NCI-H1930 (cell line): ENCODE results near the gene GPC5.

ENCODE experiments used
- DNase-seq, 2 experiments: peaks; one replicate each; lab custom pipeline; 2025; lab: John Stamatoyannopoulos, UW

The GPC5 gene

DNA sequence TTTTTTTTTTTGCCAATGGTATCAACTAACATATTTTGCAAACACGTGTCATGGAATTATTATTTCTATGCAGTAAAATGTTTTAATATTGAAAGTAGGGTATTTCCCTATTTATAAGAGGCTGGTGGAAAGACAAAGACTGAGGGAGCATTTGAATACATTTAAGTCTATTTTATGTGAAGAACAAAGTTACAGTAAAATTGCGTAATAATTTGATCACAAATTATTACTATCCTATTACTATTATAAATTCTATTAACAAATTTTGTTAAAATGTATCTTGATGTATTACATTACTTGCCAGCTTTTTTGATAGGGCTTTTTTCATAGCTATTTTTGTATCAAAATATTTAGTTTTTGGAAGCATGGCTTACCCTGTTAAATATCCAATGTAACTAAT, 58.4 kb downstream of the GPC5 start:
- DNase-seq = no peak

DNA sequence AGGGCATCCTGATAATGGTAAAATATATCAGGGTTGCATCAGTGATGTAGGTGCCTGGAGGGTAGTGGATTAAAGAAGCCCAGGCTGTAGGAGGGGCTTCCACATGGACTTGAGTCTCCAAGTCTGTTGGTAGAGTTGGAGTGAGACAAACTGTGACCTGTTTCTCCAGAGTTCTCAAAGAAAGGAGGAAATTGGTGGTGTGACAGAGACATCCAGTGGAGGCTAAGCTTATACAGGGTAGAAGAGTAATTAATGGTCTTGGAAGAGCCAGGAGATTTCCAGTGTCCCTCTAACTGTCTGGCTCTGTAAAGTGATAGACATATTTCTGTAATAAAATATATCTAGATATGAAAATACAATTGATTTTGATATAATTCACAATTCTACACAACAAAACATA, 61.1 kb downstream of the GPC5 start:
- DNase-seq = no peak

DNA sequence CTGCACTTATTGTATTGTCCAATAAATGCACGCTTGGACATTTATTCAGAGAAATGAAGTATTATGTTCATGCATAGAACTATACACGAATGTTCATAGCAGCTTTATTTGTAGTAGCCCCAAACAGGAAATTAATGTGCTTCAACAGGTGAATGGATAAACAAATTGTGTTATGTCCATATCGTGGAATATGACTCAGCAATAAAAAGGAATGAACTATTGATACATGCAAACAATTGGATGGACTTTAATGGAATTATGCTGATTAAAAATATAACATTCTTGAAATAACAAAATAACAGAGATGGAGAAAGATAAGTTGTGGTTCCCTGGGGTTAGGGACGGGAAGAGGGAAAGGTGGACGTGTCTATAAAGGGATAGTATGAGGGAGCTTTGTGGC, 65.9 kb downstream of the GPC5 start:
- DNase-seq = no peak

DNA sequence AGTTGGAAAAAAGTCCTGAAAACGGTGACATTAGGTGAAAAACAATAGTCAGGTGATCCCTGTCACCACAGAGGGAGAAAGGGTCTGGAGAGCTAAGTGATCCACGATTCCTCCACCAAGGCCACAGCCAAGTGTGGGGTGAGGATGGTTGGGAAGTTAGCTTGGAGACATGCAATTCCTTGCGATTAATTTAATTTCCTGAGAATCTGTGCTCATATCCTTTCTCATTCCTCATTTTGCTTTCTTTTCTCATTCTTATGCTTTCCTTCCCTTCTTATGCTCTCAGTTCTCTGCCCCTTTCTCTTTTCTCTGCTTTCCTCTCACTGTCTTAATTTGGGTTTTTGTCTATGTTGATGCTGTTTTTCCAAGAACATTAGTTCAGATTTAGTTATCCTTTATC, 68.8 kb downstream of the GPC5 start:
- DNase-seq = no peak

DNA sequence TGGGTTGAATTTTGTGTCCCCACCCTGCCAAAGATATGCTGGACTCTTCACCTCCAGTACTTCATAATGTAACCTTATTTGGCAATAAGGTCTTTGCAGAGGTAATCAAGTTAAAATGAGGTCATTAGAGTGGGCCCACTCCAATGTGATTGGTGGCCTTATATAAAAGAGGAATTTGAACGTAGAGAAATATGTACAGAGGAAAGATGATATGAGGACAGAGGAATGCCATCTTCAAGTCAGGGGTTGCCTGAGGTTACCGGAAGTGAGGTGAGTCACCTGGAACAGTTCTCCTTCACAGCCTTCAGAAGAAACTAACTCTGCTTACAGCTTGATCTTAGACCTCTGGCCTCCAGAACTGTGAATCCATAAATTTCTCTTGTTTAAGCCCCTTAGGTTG, 69.9 kb downstream of the GPC5 start:
- no peak for DNase-seq

DNA sequence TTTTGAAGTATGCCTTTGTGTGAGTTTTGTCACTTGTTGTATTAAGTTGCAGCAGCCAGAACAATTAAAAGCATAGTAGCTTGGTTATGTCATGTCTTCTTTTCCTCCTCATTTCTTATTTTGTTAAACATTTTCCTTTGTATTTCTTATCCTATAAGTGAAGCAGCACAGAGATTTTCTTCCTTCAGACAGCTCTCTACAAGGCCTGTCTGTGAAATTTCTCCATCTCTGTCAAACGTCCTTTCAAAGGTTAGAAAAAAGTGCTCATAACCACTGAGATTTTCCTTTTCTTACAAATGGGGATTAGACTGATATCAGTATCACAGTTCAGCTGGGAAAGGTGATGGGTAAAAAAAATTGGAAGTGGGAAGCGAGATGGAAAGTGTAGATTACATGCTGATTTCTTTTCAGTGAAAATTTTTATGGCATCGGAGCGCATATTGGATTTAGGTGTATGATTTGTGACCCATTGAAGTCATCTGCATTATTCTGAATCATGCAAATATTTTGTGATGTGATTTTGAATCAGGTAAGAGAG, 71.7 kb downstream of the GPC5 start:
- no peak for DNase-seq

DNA sequence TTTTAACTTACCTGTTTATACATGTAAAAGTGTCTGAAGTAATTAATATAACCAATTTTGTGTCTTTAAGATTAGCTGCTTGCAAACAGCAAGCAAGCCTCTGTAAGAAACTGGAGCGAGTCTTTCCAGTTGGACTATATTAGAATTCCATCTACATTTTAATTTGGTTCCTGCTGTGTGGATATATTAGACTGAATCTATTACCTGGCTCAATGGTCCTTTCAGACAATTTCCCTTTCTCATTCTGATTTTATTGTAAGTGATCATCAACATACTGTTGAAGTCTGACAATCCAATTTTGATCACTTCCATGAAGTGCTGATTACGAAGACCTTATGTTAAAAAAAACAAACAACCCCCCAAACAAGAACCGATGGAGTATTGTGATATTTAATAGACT, 72.3 kb downstream of the GPC5 start:
- DNase-seq = no peak

DNA sequence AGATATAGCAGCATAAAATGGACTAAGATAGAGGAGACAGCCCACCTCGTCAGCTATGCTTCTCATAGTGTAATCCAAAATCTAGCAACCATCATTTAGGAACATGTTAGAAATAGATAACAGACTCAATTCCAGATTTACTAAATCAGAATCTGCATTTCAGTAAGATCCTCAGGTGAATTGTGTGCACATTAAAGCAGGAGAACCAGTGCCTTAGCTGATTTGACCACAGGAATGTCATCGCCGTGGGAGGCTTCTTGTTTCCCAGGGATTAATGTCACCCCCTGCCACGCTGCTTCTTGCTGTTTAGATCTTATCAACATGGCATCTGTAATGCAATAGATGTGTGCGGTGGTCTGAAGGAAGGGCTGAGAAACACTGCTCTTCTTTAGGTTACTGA, 84.0 kb downstream of the GPC5 start:
- DNase-seq = no peak

DNA sequence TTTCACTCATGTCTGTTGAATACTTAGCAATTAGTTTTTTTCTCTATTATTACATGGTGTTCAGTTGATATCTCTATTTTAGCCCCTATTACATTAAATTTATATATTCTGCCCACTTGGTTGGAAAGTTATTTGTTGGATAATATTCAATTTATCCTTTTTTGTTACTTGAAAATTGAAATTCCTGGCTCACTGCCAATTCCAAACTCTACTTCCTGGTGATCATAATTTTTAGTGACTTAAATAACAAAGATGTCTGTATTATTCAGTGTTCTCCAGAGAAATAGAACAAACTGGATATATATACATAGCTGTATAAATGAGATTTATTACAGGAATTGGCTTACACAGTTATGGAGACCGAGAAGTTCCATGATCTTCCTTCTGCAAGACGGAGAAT, 93.6 kb downstream of the GPC5 start:
- DNase-seq = no peak

DNA sequence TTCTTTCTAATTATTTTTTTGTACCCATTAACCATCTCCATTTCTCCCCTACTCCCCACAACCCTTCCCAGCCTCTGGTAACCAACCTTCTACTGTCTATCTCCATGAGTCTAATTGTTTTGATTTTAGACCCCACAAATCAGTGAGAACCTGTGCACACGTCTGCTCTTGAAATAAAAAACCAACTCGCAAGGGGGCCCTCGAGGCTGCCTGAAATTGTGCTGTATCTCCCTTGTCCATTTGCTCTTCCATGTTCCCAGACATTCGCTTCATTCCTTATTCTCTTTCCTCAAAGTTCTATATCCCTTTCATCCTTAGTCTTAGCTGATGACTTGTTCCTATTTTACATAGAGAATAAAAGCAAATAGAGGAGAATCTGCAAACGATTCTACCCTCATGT, 95.0 kb downstream of the GPC5 start:
- DNase-seq = no peak

DNA sequence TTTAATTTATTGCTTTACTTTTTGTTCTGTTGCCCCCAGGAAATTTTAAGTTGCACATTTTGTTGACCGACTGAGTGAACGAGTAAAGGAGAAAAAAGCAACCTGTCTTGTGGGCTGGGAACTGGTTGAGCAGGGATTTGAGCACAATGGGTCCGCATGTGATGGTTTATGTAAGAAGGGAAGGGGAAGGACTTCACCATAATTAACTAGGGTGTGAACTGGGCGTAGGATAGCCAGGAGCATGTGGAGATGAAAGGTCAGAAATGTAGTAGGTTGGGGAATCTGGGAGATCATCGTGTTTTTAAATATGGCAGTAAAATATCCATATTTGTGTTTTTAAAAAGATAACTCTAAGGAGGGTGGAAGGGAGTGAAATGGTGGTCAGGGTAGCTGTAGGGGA, 99.9 kb downstream of the GPC5 start:
- no peak for DNase-seq

DNA sequence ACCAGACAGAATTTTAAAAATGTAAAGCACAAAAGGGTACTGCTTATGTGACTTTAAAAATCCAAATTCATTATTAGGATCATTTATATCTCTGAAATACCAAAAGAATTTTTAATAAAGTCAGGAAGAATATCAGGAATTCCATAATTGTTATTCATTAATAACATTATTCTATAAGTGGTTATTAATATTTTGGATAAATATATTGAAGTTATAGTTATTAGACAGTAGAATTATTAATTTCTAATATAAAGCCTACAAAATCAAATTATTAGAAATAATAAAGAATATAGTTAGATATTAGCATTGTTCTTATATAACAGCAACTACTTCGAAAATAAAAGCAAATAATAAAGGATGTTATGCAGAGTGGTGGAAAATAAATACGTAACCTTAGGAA, 105.8 kb downstream of the GPC5 start:
- no peak for DNase-seq

DNA sequence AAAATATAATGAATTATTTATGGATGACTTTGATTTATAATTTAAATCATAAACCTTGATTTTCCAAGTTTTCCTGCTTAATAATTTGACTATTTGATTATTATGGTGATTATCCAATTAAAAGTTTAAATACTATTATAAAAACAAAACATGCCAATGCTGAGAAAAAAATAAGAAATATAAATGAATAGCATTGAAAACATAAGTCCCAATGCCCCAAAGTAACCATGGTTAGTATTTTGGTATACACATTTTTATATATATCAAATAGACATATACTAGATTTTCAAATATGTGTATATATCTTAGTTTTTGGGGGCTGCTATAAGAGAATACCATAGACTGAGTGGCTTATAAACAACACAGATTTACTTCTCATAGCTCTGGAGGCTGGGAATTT, 108.3 kb downstream of the GPC5 start:
- no peak for DNase-seq

DNA sequence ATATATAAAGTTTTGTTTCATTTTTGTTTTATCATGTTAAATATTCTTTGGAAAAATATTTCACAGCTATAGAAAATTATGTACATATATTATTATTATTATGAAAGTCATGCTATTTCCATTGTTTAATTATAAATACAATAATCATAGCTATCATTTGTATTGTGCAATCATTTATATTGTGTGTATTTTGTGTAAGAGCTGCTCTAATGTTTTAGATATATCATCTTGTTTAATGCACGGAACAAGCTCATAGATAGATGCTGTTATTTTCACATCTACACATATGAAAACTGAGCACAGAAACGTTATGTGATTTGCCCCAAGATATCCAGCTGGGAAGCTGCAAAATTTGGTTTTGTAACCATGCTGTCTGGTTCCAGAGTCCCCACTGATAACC, 111.6 kb downstream of the GPC5 start:
- no peak for DNase-seq

DNA sequence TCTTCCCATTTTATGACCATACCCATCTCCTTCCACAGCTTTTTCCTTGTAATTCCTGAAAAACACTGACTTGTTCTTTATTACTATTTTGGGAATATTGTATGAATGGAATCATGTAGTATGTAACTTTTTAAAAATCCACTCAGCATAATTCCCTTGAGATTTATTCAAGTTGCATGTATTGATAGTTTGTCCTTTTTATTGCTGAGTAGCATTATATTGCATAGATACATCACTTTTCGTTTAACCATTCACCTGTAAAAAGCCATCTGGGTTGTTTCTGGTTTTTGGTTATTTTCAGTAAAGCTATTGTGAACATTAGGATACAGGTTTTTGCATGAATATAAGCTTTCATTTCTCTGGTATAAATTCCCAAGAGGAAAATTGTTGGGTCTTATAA, 115.4 kb downstream of the GPC5 start:
- no peak for DNase-seq

DNA sequence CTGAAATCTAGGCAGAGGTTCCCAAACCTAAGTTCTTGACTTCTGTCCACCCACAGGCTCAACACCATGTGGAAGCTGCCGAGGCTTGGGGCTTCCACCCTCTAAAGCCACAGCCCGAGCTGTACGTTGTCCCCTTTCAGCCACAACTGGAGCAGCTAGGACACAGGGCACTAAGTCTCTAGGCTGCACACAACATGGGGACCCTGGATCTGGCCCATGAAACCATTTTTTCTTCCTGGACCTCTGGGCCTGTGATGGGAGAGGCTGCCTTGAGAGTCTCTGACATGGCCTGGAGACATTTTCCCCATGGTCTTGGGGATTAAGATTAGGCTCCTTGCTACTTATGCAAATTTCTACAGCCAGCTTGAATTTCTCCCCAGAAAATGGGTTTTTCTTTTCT, 118.4 kb downstream of the GPC5 start:
- DNase-seq = no peak

DNA sequence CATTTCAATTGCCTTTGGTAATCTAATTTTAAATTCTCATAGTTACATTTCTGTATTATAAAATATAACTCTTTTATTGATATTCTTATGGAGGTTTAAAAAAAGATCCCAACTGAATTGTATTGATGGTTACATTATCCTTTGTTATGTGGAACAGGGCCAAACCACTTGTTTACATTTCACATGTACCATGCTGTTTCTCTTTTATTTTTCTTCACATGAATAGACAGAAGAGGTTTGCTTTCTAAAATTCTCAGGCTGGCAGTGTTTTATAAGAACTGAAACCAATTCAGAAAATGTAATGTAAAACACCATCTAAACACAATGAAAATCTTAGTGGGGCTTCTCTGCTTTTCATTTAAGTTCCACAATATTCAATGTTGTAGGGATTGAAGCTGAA, 122.5 kb downstream of the GPC5 start:
- DNase-seq = no peak

DNA sequence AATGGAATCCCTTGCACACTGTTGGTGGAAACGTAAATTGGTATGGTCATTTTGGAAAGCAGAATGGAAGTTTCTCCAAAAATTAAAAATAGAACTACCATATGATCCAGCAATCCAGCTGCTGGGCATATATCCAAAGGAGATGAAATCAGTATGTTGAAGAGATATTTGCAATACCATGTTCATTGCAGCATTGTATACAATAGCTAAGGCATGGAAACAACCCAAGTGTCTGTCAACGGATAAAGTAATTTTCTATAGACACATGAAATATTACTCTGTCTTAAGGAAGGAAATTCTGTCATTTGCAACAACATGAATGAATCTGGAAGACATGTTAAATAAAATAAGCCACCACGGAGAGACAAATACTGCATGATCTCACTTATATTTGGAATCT, 124.7 kb downstream of the GPC5 start:
- DNase-seq = no peak

DNA sequence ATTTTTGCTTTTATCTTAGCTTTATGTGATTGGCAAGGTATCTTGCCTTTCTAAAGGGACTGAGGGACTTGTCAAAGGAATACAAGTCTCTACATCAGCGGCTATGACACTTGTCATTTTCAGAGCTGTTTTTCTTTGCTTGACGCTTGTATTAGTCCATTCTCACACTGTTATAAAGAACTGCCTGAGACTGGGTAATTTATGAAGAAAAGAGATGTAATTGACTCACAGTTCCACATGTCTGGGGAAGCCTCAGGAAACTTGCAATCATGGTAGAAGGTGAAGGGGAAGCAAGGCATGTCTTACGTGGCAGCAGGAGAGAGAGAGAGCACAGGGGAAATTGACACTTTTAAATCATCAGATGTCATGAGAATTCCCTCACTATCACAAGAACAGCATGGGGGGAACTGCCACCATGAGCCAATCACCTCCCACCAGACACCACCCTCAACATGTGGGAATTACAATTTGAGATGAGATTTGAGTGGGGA, 128.2 kb downstream of the GPC5 start:
- no peak for DNase-seq

DNA sequence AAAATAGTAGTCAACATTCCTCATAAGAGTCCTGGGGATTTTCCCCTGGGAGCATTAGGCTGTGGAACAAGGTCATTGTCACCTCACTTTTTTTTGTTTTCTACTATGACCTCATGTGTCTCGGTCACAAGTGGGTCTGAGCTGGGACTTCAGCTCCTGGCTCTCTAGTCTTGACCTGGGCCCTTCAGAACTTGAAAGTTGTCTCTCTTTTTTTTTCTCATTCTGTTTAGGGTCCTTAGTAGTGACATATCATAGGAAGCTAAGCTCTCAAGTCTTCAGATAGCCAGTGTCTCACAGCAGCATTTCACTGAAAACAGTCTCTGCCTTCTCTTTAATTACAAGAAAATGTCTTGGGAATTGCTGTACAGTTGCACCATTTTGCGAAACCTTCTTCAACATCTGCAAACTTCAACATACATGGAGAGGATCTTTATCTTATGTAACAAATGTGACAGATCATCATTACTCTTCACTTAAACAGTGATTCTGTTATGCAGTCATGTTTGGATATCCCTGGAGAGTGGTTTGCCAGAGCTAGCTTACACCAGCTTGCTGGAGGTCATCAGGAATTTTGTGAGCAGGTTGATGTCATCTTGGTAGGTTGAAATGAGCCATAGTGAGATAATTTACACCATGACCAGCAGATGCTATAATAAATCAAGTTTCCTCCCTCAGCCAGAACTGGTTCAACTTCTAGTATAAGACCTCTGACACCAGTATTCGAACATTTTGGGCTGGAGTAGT, 131.5 kb downstream of the GPC5 start:
- no peak for DNase-seq

DNA sequence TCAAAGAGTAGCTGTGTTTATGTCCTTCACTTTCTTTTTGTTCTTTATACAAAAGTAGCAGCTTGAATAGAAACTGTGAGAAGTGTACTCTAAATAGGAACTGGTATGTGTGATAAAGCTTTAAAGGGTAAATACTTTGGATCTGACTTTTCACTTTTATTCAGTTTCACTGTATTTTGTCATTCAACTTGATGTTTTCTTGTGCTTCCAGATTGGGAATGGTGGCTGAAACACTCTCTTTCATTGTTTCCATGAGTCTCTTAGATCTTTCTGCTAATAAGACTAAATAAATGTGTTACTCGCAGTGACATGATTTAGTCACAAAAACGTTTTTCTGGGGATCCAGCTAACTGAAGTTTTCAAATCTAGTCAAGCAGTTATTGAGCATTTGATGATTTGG, 133.2 kb downstream of the GPC5 start:
- no peak for DNase-seq

DNA sequence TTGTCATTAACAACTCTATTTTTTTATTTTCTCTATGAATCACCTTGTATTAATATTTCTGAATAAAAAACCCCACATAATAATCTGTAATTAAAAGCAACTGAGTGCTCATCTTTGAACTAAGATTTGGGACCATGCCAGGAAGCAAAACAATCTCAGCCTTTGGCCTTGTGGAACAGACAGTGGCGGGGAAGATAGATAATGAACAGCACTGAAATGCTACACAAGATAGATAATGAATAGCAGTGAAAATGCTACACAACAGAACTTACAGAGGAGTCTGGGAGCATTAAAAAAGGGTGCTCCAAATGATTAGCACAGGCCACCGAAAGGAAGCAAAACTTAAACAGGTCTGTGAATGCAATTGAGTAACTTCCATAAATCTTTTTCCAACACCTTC, 134.9 kb downstream of the GPC5 start:
- no peak for DNase-seq

DNA sequence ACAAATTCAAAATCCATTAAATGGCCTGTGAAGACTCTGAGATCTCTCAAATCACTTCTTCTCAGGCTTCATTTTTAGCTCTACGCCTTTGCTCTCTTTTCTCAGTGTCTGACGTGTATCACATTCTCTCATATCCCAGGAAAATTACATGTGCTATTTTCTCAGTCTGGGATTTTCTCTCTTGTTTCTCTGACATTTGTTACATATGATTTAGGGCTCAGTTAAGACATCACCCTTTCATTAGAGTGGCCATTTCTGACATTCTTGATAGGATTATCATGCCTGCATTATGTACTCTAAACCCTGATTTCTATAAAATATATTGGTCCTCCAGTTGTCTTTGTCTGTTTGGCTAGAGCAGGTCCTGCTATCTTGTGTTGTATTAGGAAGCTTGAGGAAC, 136.6 kb downstream of the GPC5 start:
- DNase-seq = no peak

DNA sequence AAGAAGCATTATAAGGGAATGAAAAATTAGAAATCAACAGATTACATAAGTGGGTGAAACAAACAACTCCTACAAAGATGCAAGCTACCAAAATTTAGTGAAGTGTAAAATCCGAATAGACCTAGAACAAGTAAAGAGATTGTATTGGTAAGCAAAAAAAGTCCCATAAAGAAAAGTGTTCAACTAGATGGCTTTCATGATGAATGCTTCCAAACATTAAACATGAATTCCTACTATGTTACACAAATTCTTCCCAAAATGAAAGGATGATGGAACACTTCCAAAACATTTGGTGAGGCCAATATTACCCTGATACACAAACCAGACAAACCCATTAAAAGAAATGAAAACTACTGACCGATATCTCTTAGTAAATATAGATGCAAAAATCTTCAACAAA, 139.0 kb downstream of the GPC5 start:
- DNase-seq = no peak
